Measurements from ENCODE around the gene ZC4H2.
"Not testable (repeated sequence)": the region's sequence is repeated elsewhere in the genome, so short reads cannot be mapped to it uniquely, and the experiment has no call there.

ZC4H2 gene

GRCh38 chrX:64975989-64976672 lies at the start of gene ZC4H2:
ZC4H2 (minus strand) TSS chrX:64976450; CDS start chrX:64976377, 73 bp downstream.
- peak; percentile 77 to 78 for DNase-seq

- no peak for DNase-seq
Measured at GRCh38 chrX:65017451-65017850, 41.2 kb upstream of the ZC4H2 start.

- no peak for DNase-seq
Measured at GRCh38 chrX:65014230-65014629, 38.0 kb upstream of the ZC4H2 start.

- DNase-seq: no peak
Measured at GRCh38 chrX:65009459-65009858, 33.2 kb upstream of the ZC4H2 start.

GRCh38 chrX:65002208-65002607 lies 26.0 kb upstream of the ZC4H2 start:
- not testable (repeated sequence) for DNase-seq

- no peak for DNase-seq
Measured at GRCh38 chrX:64996805-64997204, 20.6 kb upstream of the ZC4H2 start.

GRCh38 chrX:64994131-64994798 lies 18.0 kb upstream of the ZC4H2 start:
- DNase-seq: no peak

- no peak for DNase-seq
Measured at GRCh38 chrX:64977830-64978229, 1.6 kb upstream of the ZC4H2 start.

GRCh38 chrX:64977051-64977450 lies 801 bp upstream of the ZC4H2 start:
- DNase-seq: no peak

- no peak for DNase-seq
Measured at GRCh38 chrX:64976673-64977040, 407 bp upstream of the ZC4H2 start.

GRCh38 chrX:64975491-64975890 lies 759 bp downstream of the ZC4H2 start:
- DNase-seq: peak; percentile 17 to 21

GRCh38 chrX:64925480-64925879 lies 50.8 kb downstream of the ZC4H2 start:
- DNase-seq: no peak

- DNase-seq: no peak
Measured at GRCh38 chrX:64908121-64908520, 68.1 kb downstream of the ZC4H2 start.

GRCh38 chrX:64894454-64895038 lies 81.7 kb downstream of the ZC4H2 start:
- peak in 1 of 2 donors; percentile 27 for DNase-seq

- no peak for DNase-seq
Measured at GRCh38 chrX:64885850-64886249, 90.4 kb downstream of the ZC4H2 start.

- DNase-seq: not testable (repeated sequence)
Measured at GRCh38 chrX:64878709-64879108, 97.5 kb downstream of the ZC4H2 start.

- DNase-seq: no peak
Measured at GRCh38 chrX:64867217-64867616, 109.0 kb downstream of the ZC4H2 start.
